ENCODE measurements around the gene TRPC4AP.

TRPC4AP gene

DNA sequence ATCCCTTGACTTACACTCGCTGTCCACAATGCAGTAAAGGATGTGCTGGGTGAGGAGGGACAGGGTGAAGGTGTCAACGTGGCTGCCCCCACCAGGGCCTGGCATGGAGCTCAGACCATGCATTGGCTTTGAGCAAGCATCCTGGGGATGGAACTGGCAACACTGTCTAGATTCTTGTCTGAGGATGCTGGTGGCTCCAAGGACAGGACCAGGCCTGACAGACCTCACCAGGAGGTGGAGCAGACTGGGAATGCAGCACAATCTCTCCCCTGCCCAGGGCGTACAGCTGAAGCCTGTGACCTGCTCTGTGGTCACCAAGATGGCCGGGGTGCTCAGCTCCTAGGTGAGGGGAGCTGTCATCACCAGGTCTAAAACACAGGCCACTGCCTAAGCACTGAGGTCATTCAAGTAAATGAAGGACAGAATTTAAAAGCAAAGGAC, 86.1 kb downstream of the TRPC4AP start:
- Histone ChIP-seq H3K36me3 (ENCODE audit: control insufficient read depth in 4 of 4, insufficient read depth in 4 of 4, low read length in 3 of 4) (peaks cover 24 to 99% (median 88%) of the 10 kb centered on the region in 4 experiments), H3K4me3 (ENCODE audit: control insufficient read depth in 1 of 7, extremely low read depth in 1 of 7, insufficient read depth in 4 of 7, low read depth in 2 of 7, low read length in 6 of 7) (no peak overlapping the region), H3K27me3 (replicated peaks in 2 of 5; ENCODE audit: control insufficient read depth in 4 of 5, insufficient read depth in 5 of 5, low read length in 4 of 5) (no peaks in the 10 kb centered on the region), H3K9me3 (ENCODE audit: control extremely low read depth in 1 of 5, control insufficient read depth in 4 of 5, insufficient read depth in 2 of 5, low read depth in 1 of 5, low read length in 4 of 5) (no peaks in the 10 kb centered on the region), H3K4me1 (ENCODE audit: control extremely low read depth in 1 of 4, control insufficient read depth in 4 of 4, insufficient read depth in 4 of 4, low read length in 3 of 4) (no peaks in the 10 kb centered on the region), H3K27ac (ENCODE audit: insufficient read depth in 1 of 2, low read depth in 1 of 2, low read length in 2 of 2, poor library complexity in 1 of 2, severe bottlenecking in 2 of 2) (no peak overlapping the region)
- no peak for DNase-seq
- WGBS (ENCODE audit: insufficient coverage), result 98% methylated on average over 3 of the region's 4 CpGs
- ChIA-PET CTCF (no interaction called here), POLR2A (no interaction called here)

DNA sequence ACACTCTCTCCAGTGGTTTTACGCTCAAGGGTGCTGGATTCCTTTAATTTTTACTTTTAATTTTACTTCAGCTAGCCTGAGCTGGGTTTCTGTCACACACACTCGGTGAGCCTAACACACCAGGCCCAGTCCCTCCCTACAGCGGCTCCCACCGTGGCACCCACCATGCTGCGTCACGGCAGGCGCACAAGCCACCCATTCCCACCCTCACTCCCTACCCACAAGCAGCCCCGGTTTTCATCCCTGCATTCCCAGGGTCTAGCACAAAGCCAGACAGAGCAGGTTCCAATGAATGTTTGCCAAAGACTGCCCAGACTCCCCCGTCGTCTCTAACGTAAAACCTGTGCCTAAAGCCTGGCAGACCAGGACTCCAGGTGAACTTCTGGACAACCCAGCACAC, 86.6 kb downstream of the TRPC4AP start:
- no peak overlapping the region for H3K27ac ChIP-seq (ENCODE audit: insufficient read depth in 1 of 2, low read depth in 1 of 2, low read length in 2 of 2, poor library complexity in 1 of 2, severe bottlenecking in 2 of 2)
- H3K9me3 ChIP-seq (ENCODE audit: control extremely low read depth in 1 of 5, control insufficient read depth in 4 of 5, insufficient read depth in 2 of 5, low read depth in 1 of 5, low read length in 4 of 5), result no peaks in the 10 kb centered on the region
- no peaks in the 10 kb centered on the region for H3K4me1 ChIP-seq (ENCODE audit: control extremely low read depth in 1 of 4, control insufficient read depth in 4 of 4, insufficient read depth in 4 of 4, low read length in 3 of 4)
- ChIA-PET POLR2A (no interaction called here), CTCF (no interaction called here)
- no peak for DNase-seq
- no peaks in the 10 kb centered on the region for H3K27me3 ChIP-seq (replicated peaks in 2 of 5; ENCODE audit: control insufficient read depth in 4 of 5, insufficient read depth in 5 of 5, low read length in 4 of 5)
- peaks cover 28 to 99% (median 90%) of the 10 kb centered on the region in 4 experiments for H3K36me3 ChIP-seq (ENCODE audit: control insufficient read depth in 4 of 4, insufficient read depth in 4 of 4, low read length in 3 of 4)
- no peak overlapping the region for H3K4me3 ChIP-seq (ENCODE audit: control insufficient read depth in 1 of 7, extremely low read depth in 1 of 7, insufficient read depth in 4 of 7, low read depth in 2 of 7, low read length in 6 of 7)
- 93% methylated on average over 11 of the region's 11 CpGs for WGBS (ENCODE audit: insufficient coverage)

DNA sequence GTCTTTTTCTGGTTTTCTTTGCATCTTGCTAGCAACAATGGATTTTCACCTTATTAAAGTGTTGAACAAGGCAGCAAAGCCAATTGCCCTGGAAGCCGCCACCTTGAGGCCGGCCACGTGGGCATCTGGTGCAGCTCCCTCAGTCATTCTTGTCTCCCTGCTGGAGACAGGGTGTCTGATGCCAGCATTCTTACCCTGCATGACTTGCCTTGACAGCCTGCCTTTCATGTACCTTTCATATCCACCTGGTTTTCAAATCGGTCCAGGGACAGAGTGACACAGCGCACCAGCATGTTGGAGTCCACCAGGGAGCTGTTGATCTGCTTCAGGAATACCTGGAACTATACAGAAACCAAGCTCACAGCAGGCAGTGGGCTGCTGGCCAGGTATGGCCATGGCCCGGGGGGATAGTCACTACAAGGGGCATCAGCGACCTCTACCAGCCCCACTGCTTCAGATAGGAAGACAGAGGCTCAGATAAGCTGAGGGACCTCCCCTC, 87.1 kb downstream of the TRPC4AP start:
- H3K9me3 ChIP-seq (ENCODE audit: control extremely low read depth in 1 of 5, control insufficient read depth in 4 of 5, insufficient read depth in 2 of 5, low read depth in 1 of 5, low read length in 4 of 5), result no peaks in the 10 kb centered on the region
- 96% methylated on average over 7 of the region's 7 CpGs for WGBS (ENCODE audit: insufficient coverage)
- H3K27me3 ChIP-seq (replicated peaks in 2 of 5; ENCODE audit: control insufficient read depth in 4 of 5, insufficient read depth in 5 of 5, low read length in 4 of 5), result no peaks in the 10 kb centered on the region
- H3K36me3 ChIP-seq (ENCODE audit: control insufficient read depth in 4 of 4, insufficient read depth in 4 of 4, low read length in 3 of 4), result peaks cover 31 to 100% (median 92%) of the 10 kb centered on the region in 4 experiments
- no peak overlapping the region for H3K27ac ChIP-seq (ENCODE audit: insufficient read depth in 1 of 2, low read depth in 1 of 2, low read length in 2 of 2, poor library complexity in 1 of 2, severe bottlenecking in 2 of 2)
- no peak overlapping the region for H3K4me3 ChIP-seq (ENCODE audit: control insufficient read depth in 1 of 7, extremely low read depth in 1 of 7, insufficient read depth in 4 of 7, low read depth in 2 of 7, low read length in 6 of 7)
- ChIA-PET CTCF (no interaction called here), POLR2A (no interaction called here)
- no peak for DNase-seq
- H3K4me1 ChIP-seq (ENCODE audit: control extremely low read depth in 1 of 4, control insufficient read depth in 4 of 4, insufficient read depth in 4 of 4, low read length in 3 of 4), result no peaks in the 10 kb centered on the region

DNA sequence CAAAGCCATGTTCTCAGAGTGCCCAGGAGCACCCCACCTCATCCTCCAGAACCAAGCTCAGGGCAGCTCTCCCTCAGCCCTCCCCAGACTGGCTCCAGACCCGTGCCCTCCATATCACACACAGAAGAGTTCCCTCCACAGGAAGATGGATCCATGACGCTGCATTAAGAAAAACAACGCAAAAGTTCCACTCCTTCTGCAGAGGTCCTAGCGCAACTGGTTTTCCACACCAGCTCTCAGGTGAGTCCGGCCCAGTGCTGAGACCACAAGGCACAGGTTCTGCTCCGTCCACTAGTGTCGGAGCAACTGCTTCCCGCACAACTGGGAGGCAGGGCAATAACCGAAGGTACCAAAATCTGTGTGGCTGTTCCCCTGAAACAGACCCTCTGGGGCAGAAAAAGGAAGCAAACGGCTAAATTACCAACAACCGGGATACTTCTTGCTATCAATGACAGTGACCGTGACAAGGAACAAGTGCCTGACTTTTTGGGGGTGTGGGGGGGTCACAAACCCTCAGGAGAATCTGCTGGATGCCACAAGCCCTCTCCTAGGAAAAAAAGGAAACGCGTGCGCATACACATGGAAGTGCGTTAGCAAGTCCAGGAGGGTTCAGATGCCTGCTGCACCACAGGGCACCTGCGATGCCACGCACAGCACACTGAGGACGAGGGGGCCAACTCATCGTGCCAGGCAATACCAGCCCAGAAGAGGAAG, 87.7 kb downstream of the TRPC4AP start:
- WGBS (ENCODE audit: insufficient coverage), result 96% methylated on average over 20 of the region's 20 CpGs
- Histone ChIP-seq H3K4me3 (ENCODE audit: control insufficient read depth in 1 of 7, extremely low read depth in 1 of 7, insufficient read depth in 4 of 7, low read depth in 2 of 7, low read length in 6 of 7) (no peak overlapping the region), H3K27ac (ENCODE audit: insufficient read depth in 1 of 2, low read depth in 1 of 2, low read length in 2 of 2, poor library complexity in 1 of 2, severe bottlenecking in 2 of 2) (no peak overlapping the region), H3K27me3 (replicated peaks in 2 of 5; ENCODE audit: control insufficient read depth in 4 of 5, insufficient read depth in 5 of 5, low read length in 4 of 5) (no peaks in the 10 kb centered on the region), H3K4me1 (ENCODE audit: control extremely low read depth in 1 of 4, control insufficient read depth in 4 of 4, insufficient read depth in 4 of 4, low read length in 3 of 4) (no peaks in the 10 kb centered on the region), H3K9me3 (ENCODE audit: control extremely low read depth in 1 of 5, control insufficient read depth in 4 of 5, insufficient read depth in 2 of 5, low read depth in 1 of 5, low read length in 4 of 5) (no peaks in the 10 kb centered on the region), H3K36me3 (ENCODE audit: control insufficient read depth in 4 of 4, insufficient read depth in 4 of 4, low read length in 3 of 4) (peaks cover 31 to 100% (median 93%) of the 10 kb centered on the region in 4 experiments)
- ChIA-PET POLR2A (no interaction called here), CTCF (no interaction called here)
- DNase-seq, result no peak

DNA sequence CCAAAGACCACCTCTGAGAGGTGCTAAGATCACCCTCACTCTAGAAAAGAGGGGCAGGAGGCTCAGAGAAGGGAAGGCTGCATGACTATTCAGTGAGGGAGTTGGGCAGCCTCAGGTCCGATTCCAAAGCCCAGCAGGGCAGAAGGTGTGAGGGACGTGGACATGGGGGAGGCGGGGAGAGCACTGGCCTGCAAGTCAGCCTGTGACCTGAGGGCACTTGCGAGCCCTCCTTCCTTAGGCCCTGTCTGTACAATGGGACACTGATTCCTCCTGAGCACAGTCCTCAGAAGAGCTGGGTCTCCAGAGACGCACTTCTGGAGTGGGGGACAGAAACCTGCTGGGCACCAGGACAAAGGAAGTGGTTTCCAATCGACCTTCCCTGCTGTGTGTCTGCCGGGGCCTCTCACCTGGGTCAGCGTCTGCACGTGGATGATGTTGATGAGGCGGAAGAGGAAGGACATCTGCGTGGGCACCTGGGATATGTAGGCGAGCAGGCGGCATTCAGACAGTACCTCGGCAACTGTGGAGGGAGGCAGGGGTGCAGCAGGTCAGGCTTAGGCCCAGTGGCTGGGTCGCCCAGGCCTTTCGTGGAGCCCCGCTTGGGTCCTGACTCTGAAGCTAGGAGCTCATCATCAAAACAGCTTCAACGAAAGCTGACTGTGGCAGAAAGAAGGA, 88.4 kb downstream of the TRPC4AP start:
- Histone ChIP-seq H3K4me1 (ENCODE audit: control extremely low read depth in 1 of 4, control insufficient read depth in 4 of 4, insufficient read depth in 4 of 4, low read length in 3 of 4) (no peaks in the 10 kb centered on the region), H3K4me3 (ENCODE audit: control insufficient read depth in 1 of 7, extremely low read depth in 1 of 7, insufficient read depth in 4 of 7, low read depth in 2 of 7, low read length in 6 of 7) (no peak overlapping the region), H3K27ac (ENCODE audit: insufficient read depth in 1 of 2, low read depth in 1 of 2, low read length in 2 of 2, poor library complexity in 1 of 2, severe bottlenecking in 2 of 2) (no peak overlapping the region), H3K36me3 (ENCODE audit: control insufficient read depth in 4 of 4, insufficient read depth in 4 of 4, low read length in 3 of 4) (peaks cover 28 to 98% (median 92%) of the 10 kb centered on the region in 4 experiments), H3K27me3 (replicated peaks in 2 of 5; ENCODE audit: control insufficient read depth in 4 of 5, insufficient read depth in 5 of 5, low read length in 4 of 5) (no peaks in the 10 kb centered on the region), H3K9me3 (ENCODE audit: control extremely low read depth in 1 of 5, control insufficient read depth in 4 of 5, insufficient read depth in 2 of 5, low read depth in 1 of 5, low read length in 4 of 5) (no peaks in the 10 kb centered on the region)
- POLR2A ChIA-PET, result no interaction called here
- no peak for DNase-seq
- CTCF ChIA-PET, result no interaction called here
- WGBS (ENCODE audit: insufficient coverage), result 93% methylated on average over 16 of the region's 18 CpGs

DNA sequence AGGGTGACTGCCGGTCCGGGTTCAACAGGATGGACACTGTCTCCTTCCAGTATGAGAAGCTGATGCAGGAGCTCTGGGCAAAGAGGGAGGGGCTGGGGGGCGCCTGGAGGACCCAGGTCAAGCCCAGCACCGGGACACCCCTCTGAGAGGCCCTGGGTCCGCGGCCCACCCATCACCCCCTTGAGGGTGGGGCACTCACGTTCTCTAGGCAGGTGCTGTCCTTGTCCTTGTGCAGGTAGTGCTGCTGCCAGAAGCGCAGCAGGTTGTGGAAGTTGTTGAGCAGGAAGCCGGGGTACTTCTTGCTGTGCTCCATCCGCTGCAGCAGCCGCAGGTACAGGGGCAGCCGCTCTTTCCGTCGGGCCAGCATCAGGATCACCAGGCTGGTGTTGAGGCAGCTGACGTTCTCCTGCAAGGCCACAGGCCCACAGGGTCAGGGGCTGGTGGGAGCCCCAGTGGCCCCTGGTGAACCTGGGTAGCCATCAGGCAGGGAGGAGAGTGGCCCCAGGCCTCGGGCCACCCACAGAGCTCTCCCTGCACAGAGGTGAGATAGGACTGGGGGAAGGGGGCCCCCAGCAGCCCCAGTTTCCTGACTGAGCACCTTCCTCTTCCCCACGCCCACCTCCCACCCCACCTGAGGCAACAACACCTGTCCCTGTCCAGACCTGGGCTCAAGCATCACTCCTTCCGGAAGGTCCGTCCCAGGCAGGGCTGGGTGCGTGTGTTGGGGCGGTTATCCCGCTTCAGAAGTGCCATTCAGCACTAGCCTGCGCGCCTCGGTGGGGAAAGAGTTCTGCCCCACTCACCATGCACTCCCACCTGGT, 89.2 kb downstream of the TRPC4AP start:
- Histone ChIP-seq H3K9me3 (ENCODE audit: control extremely low read depth in 1 of 5, control insufficient read depth in 4 of 5, insufficient read depth in 2 of 5, low read depth in 1 of 5, low read length in 4 of 5) (no peaks in the 10 kb centered on the region), H3K27me3 (replicated peaks in 2 of 5; ENCODE audit: control insufficient read depth in 4 of 5, insufficient read depth in 5 of 5, low read length in 4 of 5) (no peaks in the 10 kb centered on the region), H3K36me3 (ENCODE audit: control insufficient read depth in 4 of 4, insufficient read depth in 4 of 4, low read length in 3 of 4) (peaks cover 28 to 98% (median 90%) of the 10 kb centered on the region in 4 experiments), H3K4me3 (ENCODE audit: control insufficient read depth in 1 of 7, extremely low read depth in 1 of 7, insufficient read depth in 4 of 7, low read depth in 2 of 7, low read length in 6 of 7) (no peak overlapping the region), H3K4me1 (ENCODE audit: control extremely low read depth in 1 of 4, control insufficient read depth in 4 of 4, insufficient read depth in 4 of 4, low read length in 3 of 4) (no peaks in the 10 kb centered on the region), H3K27ac (ENCODE audit: insufficient read depth in 1 of 2, low read depth in 1 of 2, low read length in 2 of 2, poor library complexity in 1 of 2, severe bottlenecking in 2 of 2) (no peak overlapping the region)
- ChIA-PET POLR2A (no interaction called here), CTCF (interaction anchor here (1.4 kb wide), 1 partner anchor 9 kb away, joined by 3 read pairs; no protein-coding TSS in a partner anchor)
- WGBS (ENCODE audit: insufficient coverage), result 96% methylated on average over 24 of the region's 25 CpGs
- no peak for DNase-seq

Measured in common myeloid progenitor, CD34-positive (primary cell).